Measurements from ENCODE around the gene ZMYND15. TPM values are rescaled to one million over a fixed set of nuclear protein-coding genes. Genes with fewer than 3 reads are reported as not detected.
"Not testable (repeated sequence)": the region's sequence is repeated elsewhere in the genome, so short reads cannot be mapped to it uniquely, and the experiment has no call there.

Gene ZMYND15
- total RNA-seq, result 1 to 10 TPM in 1 of 2 donors, under 1 TPM in 1; 0.91 to 7.3 TPM

DNA sequence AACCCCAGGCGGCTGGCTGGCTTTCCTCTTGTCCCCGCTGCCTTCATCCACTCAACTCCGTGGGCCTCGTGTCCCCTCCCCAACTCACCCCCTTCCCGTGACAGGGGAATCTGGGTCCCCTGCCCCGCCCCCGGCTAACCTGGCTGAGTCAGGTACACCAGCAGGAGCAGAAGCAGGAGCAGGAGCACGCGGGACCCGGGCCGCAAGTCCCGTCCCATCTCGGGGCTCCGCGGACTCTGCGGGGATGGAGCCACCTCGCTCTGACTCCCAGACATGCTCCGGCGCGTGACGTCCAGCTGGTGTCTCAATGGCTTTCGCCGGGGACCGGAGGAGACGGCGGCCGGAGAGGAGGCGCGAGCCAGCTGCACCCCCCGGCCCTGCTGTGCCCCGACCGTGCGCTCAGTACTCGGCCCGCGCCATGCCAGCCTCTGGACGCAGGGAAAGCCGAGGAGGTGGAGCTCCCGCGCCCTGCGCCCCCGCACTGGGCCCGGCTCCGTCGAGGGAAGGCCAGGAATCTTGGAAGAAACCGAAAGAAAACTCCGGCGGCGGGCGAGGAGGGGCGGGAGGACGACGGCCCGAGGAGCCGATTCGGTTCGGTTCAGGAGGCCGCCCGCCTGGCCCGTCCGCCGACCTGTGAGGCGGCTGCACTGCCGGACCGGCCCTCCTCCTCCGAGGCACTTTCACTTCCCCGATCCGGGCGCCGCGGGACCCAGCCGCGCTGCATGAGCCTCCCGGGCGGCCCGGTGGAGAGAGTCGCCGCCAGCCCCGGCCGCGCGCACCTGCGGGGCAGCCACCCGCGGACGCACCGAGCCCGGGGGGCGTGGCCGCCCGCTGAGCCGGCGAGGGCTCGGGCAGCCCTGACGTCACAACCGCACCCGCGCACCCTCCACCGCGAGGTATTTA, at the start of gene ZMYND15, which contains the start of gene CXCL16:
Gene ZMYND15 (plus strand): TSS at position 712 of the 903 bp plus-strand sequence. CDS start 716 bp downstream, outside the sequence.
Gene CXCL16 (minus strand): TSS at position 807 of the 903 bp plus-strand sequence. CDS start 589 bp downstream, at position 218.
- H3K4me3 ChIP-seq, result peak within 1 kb of the TSS; percentile 59 to 71
- H3K4me1 ChIP-seq (replicated peaks), result no peaks in the 10 kb centered on the region
- peak within 1 kb of the TSS; percentile 75 to 78 for H3K27ac ChIP-seq
- H3K27me3 ChIP-seq (replicated peaks; ENCODE audit: insufficient read depth), result no peaks in the 10 kb centered on the region
- TF ChIP-seq, protein P1, sequence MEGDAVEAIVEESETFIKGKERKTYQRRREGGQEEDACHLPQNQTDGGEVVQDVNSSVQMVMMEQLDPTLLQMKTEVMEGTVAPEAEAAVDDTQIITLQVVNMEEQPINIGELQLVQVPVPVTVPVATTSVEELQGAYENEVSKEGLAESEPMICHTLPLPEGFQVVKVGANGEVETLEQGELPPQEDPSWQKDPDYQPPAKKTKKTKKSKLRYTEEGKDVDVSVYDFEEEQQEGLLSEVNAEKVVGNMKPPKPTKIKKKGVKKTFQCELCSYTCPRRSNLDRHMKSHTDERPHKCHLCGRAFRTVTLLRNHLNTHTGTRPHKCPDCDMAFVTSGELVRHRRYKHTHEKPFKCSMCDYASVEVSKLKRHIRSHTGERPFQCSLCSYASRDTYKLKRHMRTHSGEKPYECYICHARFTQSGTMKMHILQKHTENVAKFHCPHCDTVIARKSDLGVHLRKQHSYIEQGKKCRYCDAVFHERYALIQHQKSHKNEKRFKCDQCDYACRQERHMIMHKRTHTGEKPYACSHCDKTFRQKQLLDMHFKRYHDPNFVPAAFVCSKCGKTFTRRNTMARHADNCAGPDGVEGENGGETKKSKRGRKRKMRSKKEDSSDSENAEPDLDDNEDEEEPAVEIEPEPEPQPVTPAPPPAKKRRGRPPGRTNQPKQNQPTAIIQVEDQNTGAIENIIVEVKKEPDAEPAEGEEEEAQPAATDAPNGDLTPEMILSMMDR (IDR thresholded peaks at IDR 0.05), result peak in 1 of 4 experiments; percentile 5
- peak; percentile 74 for TF ChIP-seq POLR2A (IDR thresholded peaks at IDR 0.05)
- TF ChIP-seq POLR2AphosphoS5 (IDR thresholded peaks at IDR 0.05), result peak; percentile 13
- peak; percentile 51 for DNase-seq (ENCODE audit: low spot score)
- no peaks in the 10 kb centered on the region for H3K9me3 ChIP-seq
- intact Hi-C loops (cut with DNase I), result no loop called here
- 1% methylated on average over 62 of the region's 100 CpGs for WGBS
- H3K36me3 ChIP-seq, result no peaks in the 10 kb centered on the region

GRCh38 chr17:4689872-4690271, 49.8 kb upstream of the ZMYND15 start:
- H3K9me3 ChIP-seq; H3K36me3 ChIP-seq; H3K4me1 ChIP-seq (replicated peaks); H3K4me3 ChIP-seq; H3K27ac ChIP-seq; H3K27me3 ChIP-seq (replicated peaks; ENCODE audit: insufficient read depth); intact Hi-C loops (cut with DNase I); DNase-seq (ENCODE audit: low spot score): not testable (repeated sequence)
- 88% methylated on average over 12 of the region's 12 CpGs for WGBS

GRCh38 chr17:4690745-4691144, 48.9 kb upstream of the ZMYND15 start:
- Histone ChIP-seq H3K36me3 (no peaks in the 10 kb centered on the region), H3K4me1 (replicated peaks) (no peaks in the 10 kb centered on the region), H3K9me3 (no peaks in the 10 kb centered on the region), H3K27ac (no peak overlapping the region), H3K4me3 (no peak overlapping the region), H3K27me3 (replicated peaks; ENCODE audit: insufficient read depth) (no peaks in the 10 kb centered on the region)
- no peak for DNase-seq (ENCODE audit: low spot score)
- intact Hi-C loops (cut with DNase I), result no loop called here
- 80% methylated on average over 2 of the region's 2 CpGs for WGBS
- TF ChIP-seq POLR2A (IDR thresholded peaks at IDR 0.05) (no peak), POLR2AphosphoS5 (IDR thresholded peaks at IDR 0.05) (no peak)
- TF ChIP-seq, protein P1 (IDR thresholded peaks at IDR 0.05), result no peak

DNA sequence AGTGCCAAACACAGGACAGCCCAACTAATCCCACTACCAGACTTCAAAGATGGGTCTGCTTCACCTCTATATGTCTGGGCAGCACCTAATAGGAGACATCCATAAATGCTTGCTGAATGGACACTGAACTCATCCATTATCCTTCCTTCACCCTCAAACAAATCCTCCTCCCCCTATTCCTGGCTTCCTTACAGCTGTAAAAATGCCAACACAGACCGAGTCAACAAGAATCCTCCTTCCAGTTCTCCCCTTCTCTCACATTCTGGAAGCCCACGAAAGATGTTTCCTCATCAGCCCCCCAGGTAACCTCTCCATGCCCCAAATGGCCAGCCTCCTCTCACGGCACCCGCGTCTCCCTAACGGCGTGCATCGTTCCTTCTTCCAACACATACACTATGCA, 47.9 kb upstream of the ZMYND15 start:
- TF ChIP-seq, protein P1 (IDR thresholded peaks at IDR 0.05), result no peak
- TF ChIP-seq POLR2A (IDR thresholded peaks at IDR 0.05), result no peak
- TF ChIP-seq POLR2AphosphoS5 (IDR thresholded peaks at IDR 0.05), result no peak
- Histone ChIP-seq H3K4me3 (no peak overlapping the region), H3K4me1 (replicated peaks) (no peaks in the 10 kb centered on the region), H3K27ac (no peak overlapping the region), H3K9me3 (no peaks in the 10 kb centered on the region), H3K27me3 (replicated peaks; ENCODE audit: insufficient read depth) (no peaks in the 10 kb centered on the region), H3K36me3 (no peaks in the 10 kb centered on the region)
- DNase-seq (ENCODE audit: low spot score), result no peak
- 69% methylated on average over 8 of the region's 8 CpGs for WGBS
- intact Hi-C loops (cut with DNase I), result no loop called here

- no peak for TF ChIP-seq POLR2AphosphoS5 (IDR thresholded peaks at IDR 0.05)
- TF ChIP-seq, protein P1 (IDR thresholded peaks at IDR 0.05), result no peak
- no peak for TF ChIP-seq POLR2A (IDR thresholded peaks at IDR 0.05)
- no peaks in the 10 kb centered on the region for H3K27me3 ChIP-seq (replicated peaks; ENCODE audit: insufficient read depth)
- H3K4me3 ChIP-seq, result no peak overlapping the region
- intact Hi-C loops (cut with DNase I), result no loop called here
- H3K27ac ChIP-seq, result no peak overlapping the region
- no peaks in the 10 kb centered on the region for H3K36me3 ChIP-seq
- 83% methylated on average over 9 of the region's 9 CpGs for WGBS
- H3K4me1 ChIP-seq (replicated peaks), result no peaks in the 10 kb centered on the region
- no peaks in the 10 kb centered on the region for H3K9me3 ChIP-seq
- DNase-seq (ENCODE audit: low spot score), result no peak
Observed at GRCh38 chr17:4693416-4693815, 46.2 kb upstream of the ZMYND15 start.

All from prostate gland (tissue), 2 donors.